Mesothelial cell of epicardium (in vitro differentiated cells): Measurements from ENCODE around the gene PHTF2. TPM values are rescaled to one million over a fixed set of nuclear protein-coding genes. Genes with fewer than 3 reads are reported as not detected.

Experiments
- DNase-seq, 2 experiments: peaks; one replicate each; pipeline ENCODE4 v3.0.0; 2021; ENCODE audit warnings: low spot score in 2 of 2; ENCODE audit not compliant: unreplicated experiment in 2 of 2
- H3K27ac Mint-ChIP-seq: 2 replicates; pipeline ENCODE4 v1.8.0; 2021; ENCODE audit warnings: mixed read lengths
- H3K27me3 Mint-ChIP-seq: 2 replicates; pipeline ENCODE4 v1.8.0; 2021; ENCODE audit warnings: low read depth, mixed read lengths
- H3K36me3 Mint-ChIP-seq: 2 replicates; pipeline ENCODE4 v1.8.0; 2021; ENCODE audit warnings: mixed read lengths
- H3K4me1 Mint-ChIP-seq: 2 replicates; pipeline ENCODE4 v1.8.0; 2021; ENCODE audit warnings: mixed read lengths
- H3K4me3 Mint-ChIP-seq: 2 replicates; pipeline ENCODE4 v1.8.0; 2021; ENCODE audit warnings: mild to moderate bottlenecking, moderate library complexity, mixed read lengths
- H3K9me3 Mint-ChIP-seq: 2 replicates; pipeline ENCODE4 v1.8.0; 2021; ENCODE audit warnings: mixed read lengths
- CTCF ChIP-seq: fragments of 200-600 bp; sonication (generic); IDR thresholded peaks from one replicate; pipeline ENCODE4 v1.5.0; 2021; ENCODE audit warnings: antibody characterized with exemption; ENCODE audit not compliant: unreplicated experiment
- total RNA-seq: library from RNA; stranded (reverse); gene quantifications from 3 replicates; pipeline ENCODE4 v1.2.1, GENCODE V29; 2021

The PHTF2 gene
- total RNA-seq, 1 donor from 2014 or later: 38.2 TPM

GRCh38 chr7:77879272-77879671 is 80.7 kb downstream of the PHTF2 start:
- no peak overlapping the region for H3K27ac Mint-ChIP-seq
- no peak for TF ChIP-seq CTCF
- H3K36me3 Mint-ChIP-seq: peaks cover 22% of the 10 kb centered on the region
- DNase-seq: no peak
- H3K4me1 Mint-ChIP-seq: peaks cover 2% of the 10 kb centered on the region
- H3K4me3 Mint-ChIP-seq: no peak overlapping the region
- no peaks in the 10 kb centered on the region for H3K9me3 Mint-ChIP-seq
- H3K27me3 Mint-ChIP-seq: no peaks in the 10 kb centered on the region

DNA sequence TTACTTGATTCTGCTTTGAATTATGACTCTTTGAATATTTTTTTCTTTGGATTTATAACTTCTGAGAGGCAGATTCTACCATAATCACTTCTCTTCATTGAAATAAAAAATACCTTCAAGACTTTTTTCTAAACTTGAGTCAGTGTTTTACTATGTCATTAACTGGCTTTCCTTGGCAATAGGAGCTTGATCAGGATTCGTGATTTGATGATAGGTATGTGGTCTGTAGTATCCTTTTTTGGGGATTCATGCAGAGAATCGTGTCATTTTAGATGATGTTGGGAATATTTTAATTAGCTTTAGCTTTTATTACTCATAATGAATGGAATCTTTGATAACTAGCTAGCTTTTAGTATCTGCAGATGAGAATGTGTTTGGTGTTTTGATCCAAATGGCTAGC is 83.3 kb downstream of the PHTF2 start:
- Mint-ChIP-seq H3K4me3 (no peak overlapping the region), H3K9me3 (no peaks in the 10 kb centered on the region), H3K27me3 (no peaks in the 10 kb centered on the region), H3K36me3 (peaks cover 19% of the 10 kb centered on the region), H3K27ac (no peak overlapping the region), H3K4me1 (peaks cover 2% of the 10 kb centered on the region)
- DNase-seq: no peak
- TF ChIP-seq CTCF: no peak

DNA sequence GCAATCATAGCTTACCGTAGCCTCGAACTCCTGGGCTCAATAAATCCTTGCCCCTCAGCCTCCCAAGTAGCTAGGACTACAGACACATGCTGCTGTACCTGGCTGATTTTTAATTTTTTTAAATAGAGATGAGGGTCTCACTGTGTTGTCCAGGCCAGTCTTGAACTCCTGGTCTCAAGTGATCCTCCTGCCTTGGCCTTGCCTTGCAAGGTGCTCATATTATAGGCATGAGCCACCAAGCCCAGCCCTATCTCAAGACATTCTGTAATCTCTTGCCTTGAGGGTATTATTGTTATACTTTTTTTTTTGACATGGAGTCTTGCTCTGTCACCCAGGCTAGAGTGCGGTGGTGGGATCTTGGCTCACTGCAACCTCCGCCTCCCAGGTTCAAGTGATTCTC is 86.6 kb downstream of the PHTF2 start:
- Mint-ChIP-seq H3K9me3 (no peaks in the 10 kb centered on the region), H3K4me3 (no peak overlapping the region), H3K27me3 (no peaks in the 10 kb centered on the region), H3K4me1 (no peaks in the 10 kb centered on the region), H3K27ac (no peak overlapping the region), H3K36me3 (peaks cover 5% of the 10 kb centered on the region)
- DNase-seq: no peak
- TF ChIP-seq CTCF: no peak

DNA sequence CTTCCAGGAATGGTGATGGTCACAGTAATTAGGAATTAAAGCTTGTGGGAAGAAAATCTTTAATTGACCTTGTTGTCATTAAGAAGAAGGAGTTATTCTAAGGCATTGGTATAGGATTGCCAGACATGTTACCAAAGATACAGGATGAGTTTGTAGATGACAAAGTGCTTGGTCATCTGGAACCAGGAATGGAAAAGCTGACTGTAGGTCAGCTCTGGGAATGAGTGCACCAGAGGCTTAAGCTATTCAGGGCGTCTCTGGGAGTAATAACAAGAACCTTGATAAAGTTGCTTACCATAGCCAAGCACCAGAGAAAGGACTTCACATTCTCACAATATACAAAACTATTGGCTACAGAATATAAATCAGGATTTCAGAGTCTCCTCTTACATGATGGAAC is 89.0 kb downstream of the PHTF2 start:
- Mint-ChIP-seq H3K36me3 (no peaks in the 10 kb centered on the region), H3K9me3 (no peaks in the 10 kb centered on the region), H3K27me3 (no peaks in the 10 kb centered on the region), H3K4me3 (no peak overlapping the region), H3K27ac (no peak overlapping the region), H3K4me1 (no peaks in the 10 kb centered on the region)
- no peak for TF ChIP-seq CTCF
- DNase-seq: no peak

- H3K27ac Mint-ChIP-seq: no peak overlapping the region
- H3K27me3 Mint-ChIP-seq: no peaks in the 10 kb centered on the region
- no peaks in the 10 kb centered on the region for H3K4me1 Mint-ChIP-seq
- H3K36me3 Mint-ChIP-seq: no peaks in the 10 kb centered on the region
- H3K4me3 Mint-ChIP-seq: no peak overlapping the region
- TF ChIP-seq CTCF: no peak
- DNase-seq: no peak
- no peaks in the 10 kb centered on the region for H3K9me3 Mint-ChIP-seq
Observed at GRCh38 chr7:77888998-77889397, 90.4 kb downstream of the PHTF2 start.

GRCh38 chr7:77893813-77894212 is 95.2 kb downstream of the PHTF2 start:
- DNase-seq: no peak
- H3K4me1 Mint-ChIP-seq: no peaks in the 10 kb centered on the region
- no peak overlapping the region for H3K4me3 Mint-ChIP-seq
- no peaks in the 10 kb centered on the region for H3K27me3 Mint-ChIP-seq
- no peak for TF ChIP-seq CTCF
- no peaks in the 10 kb centered on the region for H3K36me3 Mint-ChIP-seq
- no peaks in the 10 kb centered on the region for H3K9me3 Mint-ChIP-seq
- no peak overlapping the region for H3K27ac Mint-ChIP-seq
